H1 (cell line): Measurements from ENCODE around the gene RGS3.

Experiments
- CHD2 ChIP-seq: IDR thresholded peaks from 2 replicates; pipeline ENCODE4 v1.6.1; 2012; ENCODE audit warnings: low read length, improper control_type of control experiment
- CREB1 ChIP-seq: IDR thresholded peaks from 2 replicates; pipeline ENCODE4 v1.6.1; 2012; ENCODE audit warnings: inconsistent platforms
- HDAC2 ChIP-seq, 2 experiments: fragments of 300-600 bp in 1 of 2; sonication (generic) in 1 of 2; IDR thresholded peaks; 2 replicates each; pipeline ENCODE4 v1.6.1; 2011 to 2012; ENCODE audit warnings: low read depth in 2 of 2, low read length in 2 of 2, mild to moderate bottlenecking in 2 of 2, moderate library complexity in 2 of 2, borderline replicate concordance in 1 of 2, inconsistent platforms in 1 of 2
- JUN ChIP-seq: IDR thresholded peaks from 2 replicates; pipeline ENCODE4 v1.6.1; 2011; ENCODE audit warnings: low read depth, mild to moderate bottlenecking, improper control_type of control experiment, low read length
- JUND ChIP-seq: IDR thresholded peaks from 2 replicates; pipeline ENCODE4 v1.6.1; 2011; ENCODE audit warnings: mild to moderate bottlenecking, improper control_type of control experiment, low read length
- POLR2A ChIP-seq, 2 experiments: IDR thresholded peaks; 1 replicate in 1 of 2; 2 replicates in 1 of 2; pipeline ENCODE4 v1.6.1; 2011; ENCODE audit warnings: low read depth in 2 of 2, low read length in 2 of 2, mild to moderate bottlenecking in 2 of 2; ENCODE audit errors: control extremely low read depth in 1 of 2
- POLR2AphosphoS5 ChIP-seq: IDR thresholded peaks from 2 replicates; pipeline ENCODE4 v1.6.1; 2011; ENCODE audit warnings: low read depth, low read length
- SIN3A ChIP-seq, 2 experiments: IDR thresholded peaks in 1 of 2; conservative IDR thresholded peaks in 1 of 2; 2 replicates each; pipeline ENCODE4 v1.6.1; 2011 to 2012; ENCODE audit warnings: low read length in 2 of 2, improper control_type of control experiment in 1 of 2, low read depth in 1 of 2, mild to moderate bottlenecking in 1 of 2
- YY1 ChIP-seq: IDR thresholded peaks from 2 replicates; pipeline ENCODE4 v1.6.1; 2011; ENCODE audit warnings: low read depth, mild to moderate bottlenecking, low read length
- ZNF274 ChIP-seq: IDR thresholded peaks from 2 replicates; pipeline ENCODE4 v1.7.0; 2012; ENCODE audit warnings: low read length, borderline replicate concordance; ENCODE audit errors: extremely low read depth
- TF ChIP-seq, protein P1 (sequence below), 3 experiments: IDR thresholded peaks; 1 replicate in 2 of 3; 2 replicates in 1 of 3; pipeline versions ENCODE4 v1.5.1 to v1.6.1; 2011; ENCODE audit warnings: low read length in 3 of 3, mild to moderate bottlenecking in 3 of 3, inconsistent platforms in 2 of 3, low read depth in 1 of 3, moderate library complexity in 1 of 3; ENCODE audit not compliant: insufficient read depth in 1 of 3; ENCODE audit errors: control extremely low read depth in 1 of 3
- TF ChIP-seq, protein P2 (sequence below): IDR thresholded peaks from 2 replicates; pipeline ENCODE4 v1.6.1; 2012; ENCODE audit warnings: low read length, inconsistent platforms

DNA sequence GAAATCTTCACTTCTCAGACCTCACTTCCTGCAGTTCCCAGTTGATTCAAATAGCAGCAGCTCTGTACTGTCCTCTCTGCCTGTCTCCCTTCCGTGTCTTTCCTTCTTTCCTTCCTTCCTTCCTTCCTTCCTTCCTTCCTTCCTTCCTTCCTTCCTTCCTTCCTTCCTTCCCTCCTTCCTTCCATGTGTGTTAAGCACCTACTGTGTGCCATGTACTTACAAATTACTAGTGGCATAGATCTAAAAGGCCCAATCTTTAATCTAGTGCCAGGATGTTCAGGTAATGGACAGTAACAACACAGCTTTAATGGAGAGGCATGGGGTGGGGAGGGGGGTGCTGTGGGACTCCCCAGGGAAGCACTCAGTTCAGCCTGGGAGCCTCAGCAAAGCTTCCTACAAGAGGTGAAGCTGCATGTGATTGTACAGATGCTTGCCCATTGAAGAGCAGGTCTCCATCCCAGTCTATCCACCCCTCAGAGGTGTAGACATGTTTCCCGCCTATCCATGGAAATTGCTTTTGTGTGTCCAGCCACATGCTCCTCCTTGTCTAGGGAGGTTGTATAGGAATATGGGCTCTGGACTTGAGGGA, 106.0 kb downstream of the RGS3 start:
- TF ChIP-seq YY1 (no peak), JUN (no peak), POLR2A (IDR thresholded peaks at IDR 0.05; ENCODE audit: control extremely low read depth in 1 of 2, low read depth in 2 of 2, low read length in 2 of 2) (no peak), JUND (no peak), POLR2AphosphoS5 (no peak), CHD2 (no peak), HDAC2 (IDR thresholded peaks at IDR 0.05; ENCODE audit: borderline replicate concordance in 1 of 2, low read depth in 2 of 2, low read length in 2 of 2) (no peak), SIN3A (conservative IDR thresholded peaks at IDR 0.05 in 1 of 2, IDR thresholded peaks at IDR 0.05 in 1 of 2; ENCODE audit: low read depth in 1 of 2, low read length in 2 of 2) (no peak), CREB1 (no peak), ZNF274 (no peak)
- TF ChIP-seq, protein P1, sequence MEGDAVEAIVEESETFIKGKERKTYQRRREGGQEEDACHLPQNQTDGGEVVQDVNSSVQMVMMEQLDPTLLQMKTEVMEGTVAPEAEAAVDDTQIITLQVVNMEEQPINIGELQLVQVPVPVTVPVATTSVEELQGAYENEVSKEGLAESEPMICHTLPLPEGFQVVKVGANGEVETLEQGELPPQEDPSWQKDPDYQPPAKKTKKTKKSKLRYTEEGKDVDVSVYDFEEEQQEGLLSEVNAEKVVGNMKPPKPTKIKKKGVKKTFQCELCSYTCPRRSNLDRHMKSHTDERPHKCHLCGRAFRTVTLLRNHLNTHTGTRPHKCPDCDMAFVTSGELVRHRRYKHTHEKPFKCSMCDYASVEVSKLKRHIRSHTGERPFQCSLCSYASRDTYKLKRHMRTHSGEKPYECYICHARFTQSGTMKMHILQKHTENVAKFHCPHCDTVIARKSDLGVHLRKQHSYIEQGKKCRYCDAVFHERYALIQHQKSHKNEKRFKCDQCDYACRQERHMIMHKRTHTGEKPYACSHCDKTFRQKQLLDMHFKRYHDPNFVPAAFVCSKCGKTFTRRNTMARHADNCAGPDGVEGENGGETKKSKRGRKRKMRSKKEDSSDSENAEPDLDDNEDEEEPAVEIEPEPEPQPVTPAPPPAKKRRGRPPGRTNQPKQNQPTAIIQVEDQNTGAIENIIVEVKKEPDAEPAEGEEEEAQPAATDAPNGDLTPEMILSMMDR (IDR thresholded peaks at IDR 0.05; ENCODE audit: control extremely low read depth in 1 of 3, insufficient read depth in 1 of 3, low read depth in 1 of 3, low read length in 3 of 3), result no peak
- TF ChIP-seq, protein P2, sequence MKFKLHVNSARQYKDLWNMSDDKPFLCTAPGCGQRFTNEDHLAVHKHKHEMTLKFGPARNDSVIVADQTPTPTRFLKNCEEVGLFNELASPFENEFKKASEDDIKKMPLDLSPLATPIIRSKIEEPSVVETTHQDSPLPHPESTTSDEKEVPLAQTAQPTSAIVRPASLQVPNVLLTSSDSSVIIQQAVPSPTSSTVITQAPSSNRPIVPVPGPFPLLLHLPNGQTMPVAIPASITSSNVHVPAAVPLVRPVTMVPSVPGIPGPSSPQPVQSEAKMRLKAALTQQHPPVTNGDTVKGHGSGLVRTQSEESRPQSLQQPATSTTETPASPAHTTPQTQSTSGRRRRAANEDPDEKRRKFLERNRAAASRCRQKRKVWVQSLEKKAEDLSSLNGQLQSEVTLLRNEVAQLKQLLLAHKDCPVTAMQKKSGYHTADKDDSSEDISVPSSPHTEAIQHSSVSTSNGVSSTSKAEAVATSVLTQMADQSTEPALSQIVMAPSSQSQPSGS, result no peak
